GM12878 (cell line): Measurements from ENCODE around the gene KCTD14. TPM values are rescaled to one million over a fixed set of nuclear protein-coding genes. Genes with fewer than 3 reads are reported as not detected.

Experiments used
- ATAC-seq: fragments of 200-7000 bp; cut with Tn5 transposase; 3 replicates; pipeline ENCODE4 v1.9.1; 2020; ENCODE audit warnings: mild to moderate bottlenecking, moderate library complexity
- BruUV-seq: library from RNA; stranded (reverse); fragments of 400-500 nt; replicated peaks from 2 replicates; lab custom pipeline; 2021; lab: Mats Ljungman, UMichigan
- CTCF ChIA-PET: fragments of 300-600 bp; sonication (Branson Sonifier 250); formaldehyde crosslinking; extraction: SDS; loops from one replicate; lab custom pipeline; 2021; ENCODE audit warnings: inconsistent platforms; lab: Yijun Ruan, JAX
- POLR2A ChIA-PET: fragments of 350-600 bp; formaldehyde crosslinking; extraction: SDS; loops from one replicate; lab custom pipeline; 2021; ENCODE audit warnings: inconsistent platforms; lab: Charles Lee
- RAD21 ChIA-PET: fragments of 300-600 bp; sonication (Branson Sonifier 250); formaldehyde crosslinking; loops from one replicate; lab custom pipeline; 2023; ENCODE audit warnings: antibody characterized with exemption; ENCODE audit not compliant: unreplicated experiment; lab: Charles Lee
- SMC1A ChIA-PET: fragments of 300-600 bp; sonication (Branson Sonifier 250); formaldehyde crosslinking; loops from one replicate; lab custom pipeline; 2023; ENCODE audit not compliant: unreplicated experiment, uncharacterized antibody; lab: Charles Lee
- DNase-seq: peaks from one replicate; pipeline ENCODE4 v3.0.0-alpha.2; 2011; ENCODE audit warnings: low read depth, low spot score
- FAIRE-seq: peaks from 3 replicates; lab custom pipeline; 2011; peaks lifted over from hg19 to GRCh38; lab: Jason Lieb, UNC
- H2AFZ ChIP-seq: 2 replicates; pipeline ENCODE4 v1.6.0; 2011; ENCODE audit warnings: low read depth, low read length, control low read depth; ENCODE audit not compliant: control insufficient read depth
- H3K27ac ChIP-seq: 2 replicates; pipeline ENCODE4 v1.5.1; 2011; ENCODE audit warnings: control low read depth; ENCODE audit not compliant: control insufficient read depth, insufficient read depth
- H3K27me3 ChIP-seq, 2 experiments: replicated peaks in 1 of 2; 2 replicates each; pipeline versions ENCODE4 v1.6.0 to v1.6.1; 2011; ENCODE audit warnings: low read length in 1 of 2; ENCODE audit not compliant: control insufficient read depth in 2 of 2, insufficient read depth in 2 of 2
- H3K36me3 ChIP-seq, 2 experiments: 2 replicates each; pipeline ENCODE4 v1.5.1; 2011; ENCODE audit warnings: low read length in 1 of 2; ENCODE audit not compliant: control insufficient read depth in 2 of 2, insufficient read depth in 2 of 2
- H3K4me1 ChIP-seq: 2 replicates; pipeline ENCODE4 v1.6.1; 2011; ENCODE audit warnings: mild to moderate bottlenecking, low read length, moderate library complexity, mixed read lengths; ENCODE audit not compliant: control insufficient read depth, insufficient read depth
- H3K4me2 ChIP-seq: 2 replicates; pipeline ENCODE4 v1.6.0; 2011; ENCODE audit warnings: control low read depth; ENCODE audit not compliant: control insufficient read depth, insufficient read depth
- H3K4me3 ChIP-seq: fragments of 200-600 bp; sonication (generic); 2 replicates; pipeline ENCODE4 v1.5.1; 2016
- H3K79me2 ChIP-seq: 2 replicates; pipeline ENCODE4 v1.6.0; 2011; ENCODE audit warnings: low read length; ENCODE audit not compliant: control insufficient read depth, insufficient read depth
- H3K9ac ChIP-seq: 2 replicates; pipeline ENCODE4 v1.8.0; 2011; ENCODE audit warnings: low read length, control low read depth, mixed read lengths; ENCODE audit not compliant: control insufficient read depth, insufficient read depth
- H3K9me3 ChIP-seq: replicated peaks from 3 replicates; pipeline ENCODE4 v1.5.1; 2011; ENCODE audit warnings: mild to moderate bottlenecking, low read length; ENCODE audit not compliant: control insufficient read depth, insufficient read depth
- H4K20me1 ChIP-seq: 2 replicates; pipeline ENCODE4 v1.6.0; 2011; ENCODE audit not compliant: control insufficient read depth, insufficient read depth
- KDM1A ChIP-seq: fragments of 200-600 bp; sonication (generic); IDR thresholded peaks from 2 replicates; pipeline ENCODE4 v1.6.1; 2016; ENCODE audit warnings: borderline replicate concordance
- MXI1 ChIP-seq: fragments of 150-350 bp; IDR thresholded peaks from 2 replicates; pipeline ENCODE4 v1.6.1; 2011; ENCODE audit warnings: low read depth, mild to moderate bottlenecking, inconsistent platforms, low read length, improper control_type of control experiment
- NR2C1 ChIP-seq: fragments of 450-650 bp; IDR thresholded peaks from 2 replicates; pipeline ENCODE4 v1.6.1; 2017; ENCODE audit warnings: antibody characterized with exemption, mild to moderate bottlenecking, moderate library complexity
- PAX8 ChIP-seq: fragments of 450-650 bp; IDR thresholded peaks from 2 replicates; pipeline ENCODE4 v1.6.1; 2017; ENCODE audit warnings: mild to moderate bottlenecking, moderate library complexity
- RAD21 ChIP-seq: IDR thresholded peaks from 2 replicates; pipeline ENCODE4 v1.6.1; 2011; ENCODE audit warnings: mild to moderate bottlenecking, low read depth, low read length, moderate library complexity; ENCODE audit not compliant: insufficient read depth
- SPI1 ChIP-seq: IDR thresholded peaks from 2 replicates; pipeline ENCODE4 v1.6.1; 2011; ENCODE audit warnings: low read depth, mild to moderate bottlenecking, low read length, moderate library complexity, borderline replicate concordance; ENCODE audit not compliant: insufficient read depth
- YY1 ChIP-seq: IDR thresholded peaks from 2 replicates; pipeline ENCODE4 v1.6.1; 2011; ENCODE audit warnings: low read depth, mild to moderate bottlenecking, low read length
- ZNF217 ChIP-seq: fragments of 450-650 bp; IDR thresholded peaks from 2 replicates; pipeline ENCODE4 v1.6.1; 2017; ENCODE audit warnings: antibody characterized with exemption, mild to moderate bottlenecking
- ZSCAN29 ChIP-seq: fragments of 450-650 bp; IDR thresholded peaks from 2 replicates; pipeline ENCODE4 v1.6.1; 2017; ENCODE audit warnings: mild to moderate bottlenecking, moderate library complexity
- WGBS: methylation state at CpG from one replicate; pipeline ENCODE4 v1.1.6; 2016; ENCODE audit warnings: low lambda C conversion rate; ENCODE audit not compliant: insufficient replicate concordance, insufficient coverage; ENCODE audit errors: missing lambda C conversion rate; 5-methylcytosine and 5-hydroxymethylcytosine counted together
- in situ Hi-C: fragments of 300-500 bp; cut with MboI; formaldehyde crosslinking; loops from 9 replicates; pipeline ENCODE4 v1.14.3; 2018; ENCODE audit warnings: mixed read lengths
- intact Hi-C: fragments of 100-400 bp; cut with micrococcal nuclease; formaldehyde crosslinking; loops from one replicate; pipeline ENCODE4 v1.14.2; 2022; ENCODE audit not compliant: unreplicated experiment
- polyA plus RNA-seq, 11 experiments: library from polyadenylated mRNA; depleted of rRNA in 4 of 11; unstranded in 6 of 11; stranded (reverse) in 5 of 11; fragments of >200 nt; fragmentation: Nextera tagmentation in 4 of 11; fragmentation: Illumina TruSeq in 1 of 11; extraction: Ambion mirVana in 4 of 11; extraction: Trizol in 1 of 11; gene quantifications; 1 replicate in 1 of 11; 2 replicates in 10 of 11; pipeline versions ENCODE4 v1.2.1 to v1.2.3, GENCODE V29; 2011 to 2016; ENCODE audit warnings: inconsistent platforms in 2 of 11, missing spikeins in 2 of 11, low read depth in 1 of 11
- total RNA-seq, 4 experiments: library from RNA; depleted of rRNA in 3 of 4; stranded (reverse); fragments of >200 nt in 3 of 4; fragmentation: Illumina TruSeq in 1 of 4; extraction: Trizol in 1 of 4; gene quantifications; 2 replicates each; pipeline versions ENCODE4 v1.2.1 to v1.2.3, GENCODE V29; 2013 to 2021
- TF ChIP-seq, protein P1 (sequence below): fragments of 450-650 bp; IDR thresholded peaks from 2 replicates; pipeline ENCODE4 v1.6.1; 2017; ENCODE audit warnings: antibody characterized with exemption, mild to moderate bottlenecking, moderate library complexity

Gene KCTD14
- total and polyA plus RNA-seq, 10 of the 15 experiments (the other 5 are each of a cell fraction or from before 2014, with no cell fraction given), result 0.11 to 0.63 (median 0.48) TPM

- Histone ChIP-seq H2AFZ (no peak overlapping the region), H3K4me3 (no peak overlapping the region), H3K27ac (no peak overlapping the region), H3K79me2 (no peaks in the 10 kb centered on the region), H3K9me3 (no peaks in the 10 kb centered on the region; the same call in 2 of the 3 replicates), H3K4me1 (no peaks in the 10 kb centered on the region)
- FAIRE-seq (no peak), ATAC-seq (no peak)
- intact Hi-C loops, result no loop called here
- 67% methylated on average over 6 of the region's 6 CpGs for WGBS
- SMC1A ChIA-PET, result interaction anchor here (1.0 to 1.6 kb wide), 3 partner anchors 10 to 28 kb away, joined by 3 to 5 read pairs (median 3); no protein-coding TSS in a partner anchor
- BruUV-seq, result no TSS peak
- TF ChIP-seq PAX8 (no peak), ZNF217 (no peak), KDM1A (no peak), RAD21 (no peak), NR2C1 (no peak), MXI1 (no peak), SPI1 (no peak), ZSCAN29 (no peak), YY1 (no peak)
- TF ChIP-seq, protein P1, sequence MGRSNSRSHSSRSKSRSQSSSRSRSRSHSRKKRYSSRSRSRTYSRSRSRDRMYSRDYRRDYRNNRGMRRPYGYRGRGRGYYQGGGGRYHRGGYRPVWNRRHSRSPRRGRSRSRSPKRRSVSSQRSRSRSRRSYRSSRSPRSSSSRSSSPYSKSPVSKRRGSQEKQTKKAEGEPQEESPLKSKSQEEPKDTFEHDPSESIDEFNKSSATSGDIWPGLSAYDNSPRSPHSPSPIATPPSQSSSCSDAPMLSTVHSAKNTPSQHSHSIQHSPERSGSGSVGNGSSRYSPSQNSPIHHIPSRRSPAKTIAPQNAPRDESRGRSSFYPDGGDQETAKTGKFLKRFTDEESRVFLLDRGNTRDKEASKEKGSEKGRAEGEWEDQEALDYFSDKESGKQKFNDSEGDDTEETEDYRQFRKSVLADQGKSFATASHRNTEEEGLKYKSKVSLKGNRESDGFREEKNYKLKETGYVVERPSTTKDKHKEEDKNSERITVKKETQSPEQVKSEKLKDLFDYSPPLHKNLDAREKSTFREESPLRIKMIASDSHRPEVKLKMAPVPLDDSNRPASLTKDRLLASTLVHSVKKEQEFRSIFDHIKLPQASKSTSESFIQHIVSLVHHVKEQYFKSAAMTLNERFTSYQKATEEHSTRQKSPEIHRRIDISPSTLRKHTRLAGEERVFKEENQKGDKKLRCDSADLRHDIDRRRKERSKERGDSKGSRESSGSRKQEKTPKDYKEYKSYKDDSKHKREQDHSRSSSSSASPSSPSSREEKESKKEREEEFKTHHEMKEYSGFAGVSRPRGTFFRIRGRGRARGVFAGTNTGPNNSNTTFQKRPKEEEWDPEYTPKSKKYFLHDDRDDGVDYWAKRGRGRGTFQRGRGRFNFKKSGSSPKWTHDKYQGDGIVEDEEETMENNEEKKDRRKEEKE, result no peak
- TF ChIP-seq, all 136 proteins: peak for 0
- ChIA-PET RAD21 (interaction anchor here (0.9 kb wide), 1 partner anchor 22 kb away, joined by 3 read pairs; no protein-coding TSS in a partner anchor), POLR2A (interaction anchor here (1.0 to 2.0 kb wide), 3 partner anchors 10 to 29 kb away, joined by 3 to 12 read pairs (median 5); no protein-coding TSS in a partner anchor), CTCF (interaction anchor here (0.6 to 1.4 kb wide), 2 partner anchors 24 to 456 kb away, joined by 3 to 10 read pairs; no protein-coding TSS in a partner anchor)
- Histone ChIP-seq H3K4me2 (no peak overlapping the region), H4K20me1 (no peaks in the 10 kb centered on the region; the same call in 1 of the 2 replicates), H3K27me3 (no peaks in the 10 kb centered on the region), H3K36me3 (no peaks in the 10 kb centered on the region), H3K9ac (no peak overlapping the region; the same call in 1 of the 2 replicates)
- in situ Hi-C loops, result no loop called here
- no peak for DNase-seq
These were observed 1.5 kb downstream of the KCTD14 start for GRCh38 chr11:78021611-78022010.
